ENCODE data around the gene SLX9. TPM values are rescaled to one million over a fixed set of nuclear protein-coding genes. Genes with fewer than 3 reads are reported as not detected.

SLX9 gene, protein sequence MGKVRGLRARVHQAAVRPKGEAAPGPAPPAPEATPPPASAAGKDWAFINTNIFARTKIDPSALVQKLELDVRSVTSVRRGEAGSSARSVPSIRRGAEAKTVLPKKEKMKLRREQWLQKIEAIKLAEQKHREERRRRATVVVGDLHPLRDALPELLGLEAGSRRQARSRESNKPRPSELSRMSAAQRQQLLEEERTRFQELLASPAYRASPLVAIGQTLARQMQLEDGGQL
- polyA plus RNA-seq (2013, experiment 1 of 2): 45.5 TPM
- 43.5 TPM for polyA plus RNA-seq (2013, experiment 2 of 2)

GRCh38 chr21:44939532-44940115 is at the start of gene SLX9:
TSS of gene SLX9 (plus strand) at chr21:44940029. CDS start at chr21:44940058, 29 bp downstream.
- Histone ChIP-seq H3K4me1 (ENCODE audit: control insufficient read depth, low read depth, low read length) (peaks cover 4% of the 10 kb centered on the region), H4K5ac (ENCODE audit: low read length) (no peak within 1 kb of the TSS), H3K4ac (ENCODE audit: low read depth, low read length) (peak within 1 kb of the TSS; percentile 5), H4K8ac (ENCODE audit: low read depth, low read length) (peak within 1 kb of the TSS; percentile 88), H3K27me3 (ENCODE audit: insufficient read depth, low read length, poor library complexity) (no peaks in the 10 kb centered on the region), H2AK5ac (ENCODE audit: low read length) (no peak within 1 kb of the TSS), H3K4me3 (ENCODE audit: low read length) (peak within 1 kb of the TSS; percentile 85), H2BK5ac (ENCODE audit: low read length) (no peak within 1 kb of the TSS), H3K23ac (ENCODE audit: low read length) (peak within 1 kb of the TSS; percentile 89), H3K9ac (ENCODE audit: low read length) (peak within 1 kb of the TSS; percentile 97), H3K79me2 (ENCODE audit: control insufficient read depth, insufficient read depth, low read length) (peaks cover 45% of the 10 kb centered on the region), H3K27ac (ENCODE audit: low read depth, low read length) (peak within 1 kb of the TSS; percentile 27), H3K56ac (ENCODE audit: low read length) (peak within 1 kb of the TSS; percentile 98), H2BK120ac (ENCODE audit: low read depth, low read length) (no peak within 1 kb of the TSS), H3K36me3 (ENCODE audit: control insufficient read depth, insufficient read depth, low read length) (peaks cover 6% of the 10 kb centered on the region), H2BK15ac (replicated peaks; ENCODE audit: low read depth) (no peak within 1 kb of the TSS), H3K4me2 (ENCODE audit: low read length) (peak within 1 kb of the TSS; percentile 67), H3K18ac (ENCODE audit: low read length) (peak within 1 kb of the TSS; percentile 82), H3K79me1 (ENCODE audit: low read length) (peaks cover 24% of the 10 kb centered on the region)
- DNase-seq: peak; percentile 88
- WGBS (ENCODE audit: extremely low coverage, insufficient coverage, low lambda C conversion rate): no CpG with 5 or more reads among the region's 69 CpGs

DNA sequence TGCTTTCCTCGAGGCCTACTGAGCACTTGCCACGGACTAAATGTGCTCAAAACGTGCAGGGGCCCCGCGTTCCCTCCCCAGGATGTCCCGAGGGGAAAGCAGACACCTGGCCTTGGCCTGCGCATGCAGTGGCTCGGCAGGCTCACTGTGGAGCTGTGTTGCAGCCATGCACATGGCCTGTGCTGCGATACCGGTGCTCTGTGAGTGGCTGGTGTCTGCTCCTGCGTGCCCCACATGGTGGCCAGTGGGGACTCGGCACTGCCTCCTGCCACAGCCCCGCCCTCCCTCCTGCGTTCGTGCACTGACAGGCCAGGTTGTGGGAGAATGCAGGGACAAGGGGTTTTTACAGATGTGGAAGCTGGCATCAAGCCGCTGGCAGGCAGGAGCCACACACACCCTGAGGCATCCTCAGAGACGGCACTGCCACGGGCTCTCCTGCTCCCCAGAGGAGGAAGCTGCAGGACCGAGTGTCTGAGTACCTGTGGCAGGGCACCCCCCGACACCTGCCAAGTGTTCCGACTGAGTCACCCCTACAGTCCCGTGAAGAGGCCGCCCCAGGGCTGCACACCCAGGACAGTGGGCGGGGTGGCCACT is 49.4 kb upstream of the SLX9 start:
- WGBS (ENCODE audit: extremely low coverage, insufficient coverage, low lambda C conversion rate): no CpG with 5 or more reads among the region's 24 CpGs
- Histone ChIP-seq H3K4ac (ENCODE audit: low read depth, low read length) (no peak overlapping the region), H2BK120ac (ENCODE audit: low read depth, low read length) (no peak overlapping the region), H3K56ac (ENCODE audit: low read length) (no peak overlapping the region), H2BK5ac (ENCODE audit: low read length) (no peak overlapping the region), H2AK5ac (ENCODE audit: low read length) (no peak overlapping the region), H3K23ac (ENCODE audit: low read length) (no peak overlapping the region), H3K27ac (ENCODE audit: low read depth, low read length) (no peak overlapping the region), H3K4me2 (ENCODE audit: low read length) (no peak overlapping the region), H3K18ac (ENCODE audit: low read length) (no peak overlapping the region), H3K9ac (ENCODE audit: low read length) (no peak overlapping the region), H3K4me3 (ENCODE audit: low read length) (no peak overlapping the region), H3K79me2 (ENCODE audit: control insufficient read depth, insufficient read depth, low read length) (no peaks in the 10 kb centered on the region), H3K36me3 (ENCODE audit: control insufficient read depth, insufficient read depth, low read length) (no peaks in the 10 kb centered on the region), H2BK15ac (replicated peaks; ENCODE audit: low read depth) (no peak overlapping the region), H3K79me1 (ENCODE audit: low read length) (no peaks in the 10 kb centered on the region), H4K8ac (ENCODE audit: low read depth, low read length) (no peak overlapping the region), H3K4me1 (ENCODE audit: control insufficient read depth, low read depth, low read length) (no peaks in the 10 kb centered on the region), H4K5ac (ENCODE audit: low read length) (no peak overlapping the region), H3K27me3 (ENCODE audit: insufficient read depth, low read length, poor library complexity) (no peaks in the 10 kb centered on the region)
- DNase-seq: no peak

GRCh38 chr21:44890961-44891541 is 48.8 kb upstream of the SLX9 start:
- Histone ChIP-seq H2BK120ac (ENCODE audit: low read depth, low read length) (no peak overlapping the region), H3K56ac (ENCODE audit: low read length) (no peak overlapping the region), H3K79me1 (ENCODE audit: low read length) (no peaks in the 10 kb centered on the region), H2BK15ac (replicated peaks; ENCODE audit: low read depth) (no peak overlapping the region), H3K36me3 (ENCODE audit: control insufficient read depth, insufficient read depth, low read length) (no peaks in the 10 kb centered on the region), H3K79me2 (ENCODE audit: control insufficient read depth, insufficient read depth, low read length) (no peaks in the 10 kb centered on the region), H2AK5ac (ENCODE audit: low read length) (no peak overlapping the region), H3K4ac (ENCODE audit: low read depth, low read length) (no peak overlapping the region), H3K4me2 (ENCODE audit: low read length) (no peak overlapping the region), H3K4me3 (ENCODE audit: low read length) (no peak overlapping the region), H3K4me1 (ENCODE audit: control insufficient read depth, low read depth, low read length) (no peaks in the 10 kb centered on the region), H3K9ac (ENCODE audit: low read length) (no peak overlapping the region), H3K18ac (ENCODE audit: low read length) (no peak overlapping the region), H4K5ac (ENCODE audit: low read length) (no peak overlapping the region), H4K8ac (ENCODE audit: low read depth, low read length) (no peak overlapping the region), H3K27me3 (ENCODE audit: insufficient read depth, low read length, poor library complexity) (no peaks in the 10 kb centered on the region), H3K27ac (ENCODE audit: low read depth, low read length) (no peak overlapping the region), H3K23ac (ENCODE audit: low read length) (no peak overlapping the region), H2BK5ac (ENCODE audit: low read length) (no peak overlapping the region)
- WGBS (ENCODE audit: extremely low coverage, insufficient coverage, low lambda C conversion rate): no CpG with 5 or more reads among the region's 9 CpGs
- DNase-seq: no peak

- H3K4me1 ChIP-seq (ENCODE audit: control insufficient read depth, low read depth, low read length): no peaks in the 10 kb centered on the region
- no peak overlapping the region for H3K9ac ChIP-seq (ENCODE audit: low read length)
- no peak overlapping the region for H3K4me3 ChIP-seq (ENCODE audit: low read length)
- no peak overlapping the region for H4K8ac ChIP-seq (ENCODE audit: low read depth, low read length)
- no peak overlapping the region for H4K5ac ChIP-seq (ENCODE audit: low read length)
- H2BK15ac ChIP-seq (replicated peaks; ENCODE audit: low read depth): no peak overlapping the region
- no CpG with 5 or more reads among the region's 15 CpGs for WGBS (ENCODE audit: extremely low coverage, insufficient coverage, low lambda C conversion rate)
- no peak overlapping the region for H3K23ac ChIP-seq (ENCODE audit: low read length)
- H3K27me3 ChIP-seq (ENCODE audit: insufficient read depth, low read length, poor library complexity): no peaks in the 10 kb centered on the region
- H3K56ac ChIP-seq (ENCODE audit: low read length): no peak overlapping the region
- no peak overlapping the region for H3K18ac ChIP-seq (ENCODE audit: low read length)
- no peaks in the 10 kb centered on the region for H3K36me3 ChIP-seq (ENCODE audit: control insufficient read depth, insufficient read depth, low read length)
- no peak overlapping the region for H2BK5ac ChIP-seq (ENCODE audit: low read length)
- no peaks in the 10 kb centered on the region for H3K79me2 ChIP-seq (ENCODE audit: control insufficient read depth, insufficient read depth, low read length)
- H3K27ac ChIP-seq (ENCODE audit: low read depth, low read length): no peak overlapping the region
- H2BK120ac ChIP-seq (ENCODE audit: low read depth, low read length): no peak overlapping the region
- no peak overlapping the region for H3K4ac ChIP-seq (ENCODE audit: low read depth, low read length)
- DNase-seq: no peak
- no peak overlapping the region for H3K4me2 ChIP-seq (ENCODE audit: low read length)
- H3K79me1 ChIP-seq (ENCODE audit: low read length): no peaks in the 10 kb centered on the region
- H2AK5ac ChIP-seq (ENCODE audit: low read length): no peak overlapping the region
These were observed 48.2 kb upstream of the SLX9 start for GRCh38 chr21:44891631-44892031.

DNA sequence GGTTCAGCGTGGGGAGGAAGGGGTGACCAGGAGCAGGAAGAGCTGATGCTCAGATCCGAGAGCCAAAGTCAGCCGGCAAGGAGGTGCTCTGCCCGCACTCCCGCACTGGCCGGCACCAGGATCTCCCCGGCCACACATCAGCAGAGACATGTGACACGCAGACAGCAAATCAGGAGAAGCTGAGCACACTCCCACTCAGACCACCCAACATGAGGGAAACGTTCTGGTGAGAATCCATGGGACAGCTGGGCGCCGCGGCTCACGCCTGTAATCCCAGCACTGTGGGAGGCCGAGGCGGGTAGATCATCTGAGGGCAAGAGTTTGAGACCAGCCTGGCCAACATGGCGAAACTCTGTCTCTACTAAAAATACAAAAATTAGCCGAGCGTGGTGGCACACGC is 47.7 kb upstream of the SLX9 start:
- no CpG with 5 or more reads among the region's 19 CpGs for WGBS (ENCODE audit: extremely low coverage, insufficient coverage, low lambda C conversion rate)
- no peak for DNase-seq

More for the DNA sequence above, 47.7 kb upstream of the SLX9 start:
- no peaks in the 10 kb centered on the region for H3K4me1 ChIP-seq (ENCODE audit: control insufficient read depth, low read depth, low read length)
- no peak overlapping the region for H4K5ac ChIP-seq (ENCODE audit: low read length)
- H3K18ac ChIP-seq (ENCODE audit: low read length): no peak overlapping the region
- no peak overlapping the region for H2AK5ac ChIP-seq (ENCODE audit: low read length)
- H4K8ac ChIP-seq (ENCODE audit: low read depth, low read length): no peak overlapping the region
- no peak overlapping the region for H2BK5ac ChIP-seq (ENCODE audit: low read length)
- H2BK120ac ChIP-seq (ENCODE audit: low read depth, low read length): no peak overlapping the region
- no peak overlapping the region for H3K4me2 ChIP-seq (ENCODE audit: low read length)
- no peak overlapping the region for H3K4me3 ChIP-seq (ENCODE audit: low read length)
- no peaks in the 10 kb centered on the region for H3K79me1 ChIP-seq (ENCODE audit: low read length)
- no peaks in the 10 kb centered on the region for H3K27me3 ChIP-seq (ENCODE audit: insufficient read depth, low read length, poor library complexity)
- no peaks in the 10 kb centered on the region for H3K36me3 ChIP-seq (ENCODE audit: control insufficient read depth, insufficient read depth, low read length)
- H3K79me2 ChIP-seq (ENCODE audit: control insufficient read depth, insufficient read depth, low read length): no peaks in the 10 kb centered on the region
- no peak overlapping the region for H3K56ac ChIP-seq (ENCODE audit: low read length)
- H3K9ac ChIP-seq (ENCODE audit: low read length): no peak overlapping the region
- H3K23ac ChIP-seq (ENCODE audit: low read length): no peak overlapping the region
- no peak overlapping the region for H3K27ac ChIP-seq (ENCODE audit: low read depth, low read length)
- H3K4ac ChIP-seq (ENCODE audit: low read depth, low read length): no peak overlapping the region
- no peak overlapping the region for H2BK15ac ChIP-seq (replicated peaks; ENCODE audit: low read depth)
